Measurements from ENCODE around the gene ZNF772. TPM values are rescaled to one million over a fixed set of nuclear protein-coding genes. Genes with fewer than 3 reads are reported as not detected.
A peak's percentile ranks its signal among the peaks of the same experiment; 100 is the strongest.

Gene ZNF772
- total RNA-seq, 1 donor from 2014 or later, result 10.1 TPM

GRCh38 chr19:57436417-57436816 lies 40.9 kb downstream of the ZNF772 start:
- peak overlapping the region; percentile 95 for H3K4me3 Mint-ChIP-seq (ENCODE audit: low read depth)
- DNase-seq (ENCODE audit: low spot score, unreplicated experiment), result no peak
- peaks cover 36% of the 10 kb centered on the region for H3K36me3 Mint-ChIP-seq (ENCODE audit: insufficient read depth)
- H3K27ac Mint-ChIP-seq, result peak overlapping the region; percentile 98
- no peak for TF ChIP-seq CTCF (IDR thresholded peaks at IDR 0.05; ENCODE audit: unreplicated experiment)
- peaks cover 20% of the 10 kb centered on the region for H3K4me1 Mint-ChIP-seq (ENCODE audit: low read depth)
- no peaks in the 10 kb centered on the region for H3K27me3 Mint-ChIP-seq
- peaks cover 17% of the 10 kb centered on the region for H3K9me3 Mint-ChIP-seq (ENCODE audit: low read depth)

DNA sequence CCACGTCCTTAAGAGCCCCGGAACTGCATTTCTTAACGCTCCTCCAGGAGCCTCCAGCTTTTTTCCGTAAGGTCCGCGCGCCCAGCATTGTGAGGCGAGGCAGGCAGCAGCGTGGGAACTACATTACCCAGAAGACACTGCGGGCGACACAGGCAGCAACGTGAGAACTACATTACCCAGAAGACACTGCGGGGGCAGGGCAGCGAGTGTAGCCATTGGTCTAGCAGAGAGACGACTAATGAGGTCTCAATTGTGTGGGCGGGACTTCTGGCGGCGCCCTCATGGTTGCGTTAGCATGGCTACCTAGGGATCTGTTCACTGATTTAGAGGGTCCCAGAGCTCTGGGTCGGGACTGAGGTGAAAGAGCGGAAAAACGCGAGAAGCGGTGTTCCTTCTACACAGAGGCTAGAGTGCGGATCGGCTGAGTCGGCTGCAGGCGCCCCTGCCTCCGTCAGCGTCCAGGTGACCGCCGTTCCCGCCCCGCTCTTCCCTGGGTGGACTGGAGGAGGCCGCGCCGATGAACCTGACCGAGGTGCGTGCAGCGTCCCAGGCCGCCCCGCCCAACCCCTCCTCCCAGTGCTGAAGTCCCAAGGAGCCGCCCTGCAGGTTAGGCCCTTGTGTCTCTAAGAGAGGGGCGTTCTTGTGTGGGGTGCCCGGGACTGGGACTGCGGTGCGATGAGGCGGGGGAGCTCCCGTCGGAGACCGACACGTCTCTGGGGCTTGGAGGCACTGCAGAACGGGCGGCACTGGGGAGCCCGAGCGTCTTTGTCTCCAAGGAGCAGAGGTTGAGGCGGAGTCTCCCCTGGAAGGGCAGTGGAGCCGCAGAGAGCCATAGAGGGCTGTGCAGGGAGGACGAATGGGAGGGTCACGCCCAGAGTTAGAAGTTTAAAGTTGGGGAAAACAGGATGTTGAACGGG lies 42.0 kb downstream of the ZNF772 start, which contains the start of gene ZNF749:
ZNF749 (plus strand) TSS at position 264 of the 917 bp plus-strand sequence; CDS start at position 518, 254 bp downstream.
- H3K4me3 Mint-ChIP-seq (ENCODE audit: low read depth), result peak within 1 kb of the TSS; percentile 95
- H3K9me3 Mint-ChIP-seq (ENCODE audit: low read depth), result peaks cover 14% of the 10 kb centered on the region
- no peak for TF ChIP-seq CTCF (IDR thresholded peaks at IDR 0.05; ENCODE audit: unreplicated experiment)

DNA sequence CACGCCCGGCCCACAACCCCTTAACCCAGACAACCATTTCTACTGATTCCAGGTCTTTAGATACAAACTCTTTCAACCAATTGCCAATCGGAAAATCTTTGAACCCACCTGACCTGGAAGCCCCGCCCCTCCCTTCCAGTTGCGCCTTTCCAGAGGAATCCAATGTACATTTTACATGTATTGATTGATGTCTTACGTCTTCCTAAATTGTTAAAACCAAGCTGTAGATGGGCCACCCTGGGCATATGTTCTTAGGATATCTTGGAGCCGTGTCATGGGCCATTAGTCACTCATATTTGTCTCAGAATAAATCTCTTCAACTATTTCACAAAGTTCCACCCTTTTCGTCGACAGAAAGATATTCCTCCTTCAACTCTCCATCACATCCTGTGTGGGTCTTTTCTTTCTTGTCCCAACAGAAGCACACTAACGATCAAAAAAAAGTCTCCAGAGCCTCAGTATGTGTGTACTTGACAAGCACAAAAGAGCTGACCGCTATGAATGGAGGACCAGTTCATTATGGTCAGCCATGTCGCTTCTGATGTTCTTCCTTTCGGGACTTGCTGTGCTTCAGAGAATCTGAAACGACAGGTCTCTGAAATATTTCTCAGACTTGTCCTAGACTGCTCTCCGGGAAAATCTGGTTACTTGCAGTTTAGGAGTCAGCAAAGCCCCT lies 42.8 kb downstream of the ZNF772 start:
- Mint-ChIP-seq H3K4me1 (ENCODE audit: low read depth) (peaks cover 20% of the 10 kb centered on the region), H3K36me3 (ENCODE audit: insufficient read depth) (peaks cover 20% of the 10 kb centered on the region), H3K4me3 (ENCODE audit: low read depth) (peak overlapping the region; percentile 95), H3K9me3 (ENCODE audit: low read depth) (peaks cover 8% of the 10 kb centered on the region), H3K27me3 (no peaks in the 10 kb centered on the region), H3K27ac (peak overlapping the region; percentile 98)
- TF ChIP-seq CTCF (IDR thresholded peaks at IDR 0.05; ENCODE audit: unreplicated experiment), result no peak
- DNase-seq (ENCODE audit: low spot score, unreplicated experiment), result no peak

More for the DNA sequence above, 42.0 kb downstream of the ZNF772 start, which contains the start of gene ZNF749:
- no peaks in the 10 kb centered on the region for H3K27me3 Mint-ChIP-seq
- H3K27ac Mint-ChIP-seq, result peak within 1 kb of the TSS; percentile 98
- DNase-seq (ENCODE audit: low spot score, unreplicated experiment), result peak; percentile 95
- peaks cover 28% of the 10 kb centered on the region for H3K36me3 Mint-ChIP-seq (ENCODE audit: insufficient read depth)
- H3K4me1 Mint-ChIP-seq (ENCODE audit: low read depth), result peaks cover 20% of the 10 kb centered on the region

- no peaks in the 10 kb centered on the region for H3K4me1 Mint-ChIP-seq (ENCODE audit: low read depth)
Observed at GRCh38 chr19:57421037-57421436, 56.3 kb downstream of the ZNF772 start.

More at GRCh38 chr19:57421037-57421436, 56.3 kb downstream of the ZNF772 start:
- DNase-seq (ENCODE audit: low spot score, unreplicated experiment), result no peak
- H3K27ac Mint-ChIP-seq, result no peak overlapping the region
- H3K9me3 Mint-ChIP-seq (ENCODE audit: low read depth), result peaks cover 38% of the 10 kb centered on the region
- no peaks in the 10 kb centered on the region for H3K27me3 Mint-ChIP-seq
- TF ChIP-seq CTCF (IDR thresholded peaks at IDR 0.05; ENCODE audit: unreplicated experiment), result no peak
- no peak overlapping the region for H3K4me3 Mint-ChIP-seq (ENCODE audit: low read depth)
- H3K36me3 Mint-ChIP-seq (ENCODE audit: insufficient read depth), result peaks cover 54% of the 10 kb centered on the region

All from progenitor cell of endocrine pancreas (in vitro differentiated cells).